ENCODE results near the gene MYO1D.

DNA sequence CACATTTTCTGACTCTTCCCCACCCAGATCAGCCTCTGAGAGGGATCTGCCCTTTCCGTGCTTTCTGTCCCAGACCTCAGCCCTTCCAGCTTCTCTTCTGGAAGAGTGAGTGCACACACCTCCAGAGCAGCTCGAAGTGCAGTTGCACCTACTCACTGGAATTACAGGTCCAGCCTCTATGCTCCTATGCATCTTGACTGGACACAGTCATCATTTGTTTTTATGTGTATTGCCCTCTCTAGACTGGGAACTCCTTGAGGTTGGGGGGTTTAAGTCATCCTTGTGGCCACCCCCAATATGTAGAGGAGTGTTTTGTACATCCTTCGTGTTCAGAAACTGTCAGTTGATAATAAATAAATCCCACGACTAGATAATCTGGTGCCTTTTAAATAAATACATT is 308.2 kb downstream of the MYO1D start:
- no peak for TF ChIP-seq EZH2 (IDR thresholded peaks at IDR 0.05; ENCODE audit: low read length, unreplicated experiment)
- TF ChIP-seq, protein P1, sequence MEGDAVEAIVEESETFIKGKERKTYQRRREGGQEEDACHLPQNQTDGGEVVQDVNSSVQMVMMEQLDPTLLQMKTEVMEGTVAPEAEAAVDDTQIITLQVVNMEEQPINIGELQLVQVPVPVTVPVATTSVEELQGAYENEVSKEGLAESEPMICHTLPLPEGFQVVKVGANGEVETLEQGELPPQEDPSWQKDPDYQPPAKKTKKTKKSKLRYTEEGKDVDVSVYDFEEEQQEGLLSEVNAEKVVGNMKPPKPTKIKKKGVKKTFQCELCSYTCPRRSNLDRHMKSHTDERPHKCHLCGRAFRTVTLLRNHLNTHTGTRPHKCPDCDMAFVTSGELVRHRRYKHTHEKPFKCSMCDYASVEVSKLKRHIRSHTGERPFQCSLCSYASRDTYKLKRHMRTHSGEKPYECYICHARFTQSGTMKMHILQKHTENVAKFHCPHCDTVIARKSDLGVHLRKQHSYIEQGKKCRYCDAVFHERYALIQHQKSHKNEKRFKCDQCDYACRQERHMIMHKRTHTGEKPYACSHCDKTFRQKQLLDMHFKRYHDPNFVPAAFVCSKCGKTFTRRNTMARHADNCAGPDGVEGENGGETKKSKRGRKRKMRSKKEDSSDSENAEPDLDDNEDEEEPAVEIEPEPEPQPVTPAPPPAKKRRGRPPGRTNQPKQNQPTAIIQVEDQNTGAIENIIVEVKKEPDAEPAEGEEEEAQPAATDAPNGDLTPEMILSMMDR (conservative IDR thresholded peaks at IDR 0.05; ENCODE audit: low read depth, low read length) = no peak
- no peak for TF ChIP-seq EZH2phosphoT487 (IDR thresholded peaks at IDR 0.05; ENCODE audit: borderline replicate concordance, low read length)
